Endothelial cell of hepatic sinusoid (primary cell): Measurements from ENCODE around the gene CMYA5.
"Not testable (repeated sequence)": the region's sequence is repeated elsewhere in the genome, so short reads cannot be mapped to it uniquely, and the experiment has no call there.

Experiments used
- in situ Hi-C: cut with HindIII; loops from 2 replicates; pipeline ENCODE4 v1.10.0; 2017; ENCODE audit warnings: low sequenced_read_pairs

Gene CMYA5

GRCh38 chr5:79745255-79745654 lies 55.6 kb downstream of the CMYA5 start:
- in situ Hi-C loops: loop anchor here (25.0 kb wide), 1 partner anchor 92 kb away; no protein-coding TSS in a partner anchor

GRCh38 chr5:79746642-79747569 lies 57.3 kb downstream of the CMYA5 start:
- in situ Hi-C loops: loop anchor here (25.0 kb wide), 1 partner anchor 90 kb away; no protein-coding TSS in a partner anchor

GRCh38 chr5:79750611-79751510 lies 61.2 kb downstream of the CMYA5 start:
- in situ Hi-C loops: no loop called here

GRCh38 chr5:79753092-79753491 lies 63.5 kb downstream of the CMYA5 start:
- in situ Hi-C loops: no loop called here

- in situ Hi-C loops: no loop called here
Measured at GRCh38 chr5:79753877-79754645, 64.4 kb downstream of the CMYA5 start.

GRCh38 chr5:79754865-79755555 lies 65.4 kb downstream of the CMYA5 start:
- in situ Hi-C loops: no loop called here

- in situ Hi-C loops: no loop called here
Measured at GRCh38 chr5:79756076-79756475, 66.4 kb downstream of the CMYA5 start.

- in situ Hi-C loops: no loop called here
Measured at GRCh38 chr5:79759436-79759835, 69.8 kb downstream of the CMYA5 start.

GRCh38 chr5:79759848-79760247 lies 70.2 kb downstream of the CMYA5 start:
- in situ Hi-C loops: no loop called here

GRCh38 chr5:79762929-79763328 lies 73.3 kb downstream of the CMYA5 start:
- in situ Hi-C loops: no loop called here

GRCh38 chr5:79764147-79764546 lies 74.5 kb downstream of the CMYA5 start:
- in situ Hi-C loops: not testable (repeated sequence)

- in situ Hi-C loops: no loop called here
Measured at GRCh38 chr5:79771387-79771786, 81.8 kb downstream of the CMYA5 start.

- in situ Hi-C loops: no loop called here
Measured at GRCh38 chr5:79772651-79773050, 83.0 kb downstream of the CMYA5 start.

GRCh38 chr5:79773612-79774011 lies 84.0 kb downstream of the CMYA5 start:
- in situ Hi-C loops: no loop called here

- in situ Hi-C loops: no loop called here
Measured at GRCh38 chr5:79774171-79774854, 84.7 kb downstream of the CMYA5 start.

GRCh38 chr5:79774855-79775237 lies 85.2 kb downstream of the CMYA5 start:
- in situ Hi-C loops: no loop called here

- in situ Hi-C loops: not testable (repeated sequence)
Measured at GRCh38 chr5:79784741-79785140, 95.1 kb downstream of the CMYA5 start.

- in situ Hi-C loops: no loop called here
Measured at GRCh38 chr5:79785983-79786382, 96.3 kb downstream of the CMYA5 start.

- in situ Hi-C loops: no loop called here
Measured at GRCh38 chr5:79787448-79787847, 97.8 kb downstream of the CMYA5 start.

- in situ Hi-C loops: no loop called here
Measured at GRCh38 chr5:79791843-79792242, 102.2 kb downstream of the CMYA5 start.
